Measurements from ENCODE around the gene DMKN. TPM values are rescaled to one million over a fixed set of nuclear protein-coding genes. Genes with fewer than 3 reads are reported as not detected.

Gene DMKN
- total and polyA plus RNA-seq, 2 of the 8 experiments (the other 6 are each of a cell fraction or from before 2014, with no cell fraction given): 290 to 330 TPM

- Histone ChIP-seq H4K91ac (replicated peaks; ENCODE audit: insufficient read length, low read length) (no peak overlapping the region), H3K4me1 (replicated peaks in 1 of 4; ENCODE audit: control insufficient read depth in 3 of 4, insufficient read depth in 4 of 4, low read length in 3 of 4) (peaks cover 0 to 12% (median 6%) of the 10 kb centered on the region in 4 experiments; a peak in 5 of 7 replicates), H3K9ac (replicated peaks in 1 of 4; ENCODE audit: extremely low read depth in 1 of 4, low read depth in 3 of 4, low read length in 3 of 4) (no peak overlapping the region), H4K8ac (ENCODE audit: extremely low read depth, insufficient read depth, low read length) (no peak overlapping the region), H2BK12ac (ENCODE audit: low read depth, low read length) (no peak overlapping the region), H3K79me1 (ENCODE audit: low read depth, low read length) (peaks cover 6% of the 10 kb centered on the region; the same call in 1 of the 2 replicates), H3K27ac (ENCODE audit: low read depth, low read length) (no peak overlapping the region), H2BK120ac (replicated peaks; ENCODE audit: low read depth, low read length) (no peak overlapping the region), H3K23me2 (ENCODE audit: low read depth, low read length) (peaks cover 3% of the 10 kb centered on the region; the same call in 1 of the 2 replicates), H2AK5ac (ENCODE audit: low read depth, low read length) (no peak overlapping the region), H3K23ac (ENCODE audit: insufficient read length) (no peak overlapping the region), H3K27me3 (replicated peaks in 1 of 4; ENCODE audit: control insufficient read depth in 3 of 4, extremely low read depth in 1 of 4, insufficient read depth in 3 of 4, low read length in 3 of 4) (no peaks in the 10 kb centered on the region; a peak in 1 of 7 replicates), H3K4me3 (ENCODE audit: extremely low read depth in 1 of 4, insufficient read depth in 2 of 4, low read depth in 3 of 4, low read length in 4 of 4) (no peak overlapping the region), H3K4me2 (ENCODE audit: insufficient read depth in 1 of 2, low read depth in 2 of 2, low read length in 2 of 2) (no peak overlapping the region), H4K20me1 (replicated peaks in 1 of 2; ENCODE audit: control insufficient read depth in 1 of 2, insufficient read depth in 2 of 2, low read length in 2 of 2) (peaks cover 5 to 15% of the 10 kb centered on the region in 2 experiments), H3K56ac (replicated peaks; ENCODE audit: insufficient read length, low read depth, low read length) (no peak overlapping the region), H3K4ac (replicated peaks; ENCODE audit: insufficient read length, low read depth, low read length) (no peak overlapping the region), H3K18ac (ENCODE audit: extremely low read depth, low read length) (no peak overlapping the region), H3K14ac (ENCODE audit: insufficient read length) (no peak overlapping the region), H2AFZ (ENCODE audit: low read length) (no peak overlapping the region), H2BK20ac (ENCODE audit: low read length) (no peak overlapping the region), H2BK5ac (ENCODE audit: low read depth, low read length) (no peak overlapping the region), H2BK15ac (ENCODE audit: low read length) (no peak overlapping the region), H3K9me3 (ENCODE audit: insufficient read depth in 2 of 2, low read depth in 1 of 2, low read length in 1 of 2) (no peaks in the 10 kb centered on the region), H3K36me3 (ENCODE audit: control insufficient read depth in 2 of 4, insufficient read depth in 4 of 4, low read length in 3 of 4) (peaks cover 0 to 9% (median 6%) of the 10 kb centered on the region in 4 experiments; a peak in 4 of 8 replicates), H3K79me2 (ENCODE audit: control insufficient read depth in 1 of 2, insufficient read depth in 2 of 2, low read length in 2 of 2) (peaks cover 0 to 13% of the 10 kb centered on the region in 2 experiments; a peak in 2 of 4 replicates), H4K5ac (ENCODE audit: insufficient read length, low read depth, low read length) (no peak overlapping the region)
- WGBS, 2 experiments (ENCODE audit: extremely low coverage in 1 of 2, insufficient coverage in 1 of 2, insufficient read length in 1 of 2, insufficient replicate concordance in 2 of 2, low coverage in 1 of 2, low lambda C conversion rate in 2 of 2, missing lambda C conversion rate in 1 of 2): 88% methylated on average over 11 of the region's 12 CpGs; no CpG with 5 or more reads in 1 of the 2 experiments
- CTCF ChIA-PET (ENCODE audit: partially characterized antibody): interaction anchor here (1.0 to 1.3 kb wide), 2 partner anchors 8 to 29 kb away, joined by 3 to 7 read pairs; no protein-coding TSS in a partner anchor
- no peak for TF ChIP-seq CREB1 (IDR thresholded peaks at IDR 0.05)
- TF ChIP-seq MAX (IDR thresholded peaks at IDR 0.05): no peak
- TF ChIP-seq E2F6 (IDR thresholded peaks at IDR 0.05): no peak
- TF ChIP-seq KDM5A (IDR thresholded peaks at IDR 0.05; ENCODE audit: low read length): no peak
- TF ChIP-seq TBP (IDR thresholded peaks at IDR 0.05; ENCODE audit: low read depth, low read length): no peak
- no peak for TF ChIP-seq NRF1 (IDR thresholded peaks at IDR 0.05; ENCODE audit: low read depth, low read length)
- TF ChIP-seq TAF1 (IDR thresholded peaks at IDR 0.05; ENCODE audit: low read depth, low read length): no peak
- FAIRE-seq (no peak), DNase-seq (ENCODE audit: low read depth in 1 of 2, low spot score in 2 of 2) (no peak)
- POLR2A ChIA-PET (ENCODE audit: partially characterized antibody): interaction anchor here (0.7 to 4.4 kb wide), 4 partner anchors 9 to 104 kb away, joined by 3 to 19 read pairs (median 6); no protein-coding TSS in a partner anchor
These were observed 26.4 kb upstream of the DMKN start for GRCh38 chr19:35539850-35540249.

Data from H1 (cell line).